CD4-positive, alpha-beta T cell treated with Interleukin-15 for 4 hours (primary cell): Measurements from ENCODE around the gene CDC42EP3.
A peak's percentile ranks its signal among the peaks of the same experiment; 100 is the strongest.

Experiments
- DNase-seq: peaks from one replicate; pipeline ENCODE4 v3.0.0-alpha.2; 2020; ENCODE audit warnings: low spot score

CDC42EP3 gene

DNA sequence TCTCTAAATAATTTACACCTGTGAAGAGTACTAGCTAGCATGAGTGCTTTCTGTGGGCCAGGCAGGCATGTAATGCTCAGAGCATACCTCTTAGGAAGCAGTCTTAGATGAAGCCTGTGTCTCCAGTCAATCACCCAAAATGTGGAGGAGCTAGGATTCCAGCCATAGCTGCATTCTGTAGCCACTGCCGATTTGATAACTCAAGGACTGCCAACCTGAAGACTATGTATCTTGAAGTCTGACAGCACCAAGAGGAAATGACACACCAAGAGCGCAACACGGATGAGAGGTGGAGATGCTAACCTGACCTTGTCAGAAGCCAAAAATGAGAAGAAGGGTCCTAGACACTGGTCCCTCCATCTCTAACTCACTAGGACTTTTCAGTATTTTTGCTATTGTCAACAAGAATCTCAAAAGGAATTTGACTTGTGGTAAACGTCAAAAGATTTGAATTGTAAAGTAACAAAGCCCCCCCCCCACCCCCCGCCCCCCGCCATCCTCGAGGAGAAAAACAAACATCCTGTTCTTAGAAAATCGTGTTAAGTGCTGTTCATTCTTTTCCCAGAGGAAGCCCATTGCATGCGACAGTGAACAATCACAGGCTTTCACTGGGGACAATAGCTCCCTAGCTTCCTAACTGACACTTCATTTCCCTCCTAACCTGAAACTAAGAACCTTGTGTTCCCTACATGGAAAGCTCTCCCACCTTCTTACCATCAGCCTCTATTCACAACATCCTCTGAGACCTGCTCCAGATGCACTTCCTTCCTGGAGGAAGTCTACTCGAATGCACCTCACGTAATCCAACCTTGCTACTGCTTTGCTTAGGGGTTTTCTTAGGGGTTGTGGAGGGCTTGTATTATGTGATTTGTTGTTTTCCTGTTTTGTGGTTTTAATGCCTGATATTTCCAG, 14.7 kb downstream of the CDC42EP3 start:
- DNase-seq = peak; percentile 39

DNA sequence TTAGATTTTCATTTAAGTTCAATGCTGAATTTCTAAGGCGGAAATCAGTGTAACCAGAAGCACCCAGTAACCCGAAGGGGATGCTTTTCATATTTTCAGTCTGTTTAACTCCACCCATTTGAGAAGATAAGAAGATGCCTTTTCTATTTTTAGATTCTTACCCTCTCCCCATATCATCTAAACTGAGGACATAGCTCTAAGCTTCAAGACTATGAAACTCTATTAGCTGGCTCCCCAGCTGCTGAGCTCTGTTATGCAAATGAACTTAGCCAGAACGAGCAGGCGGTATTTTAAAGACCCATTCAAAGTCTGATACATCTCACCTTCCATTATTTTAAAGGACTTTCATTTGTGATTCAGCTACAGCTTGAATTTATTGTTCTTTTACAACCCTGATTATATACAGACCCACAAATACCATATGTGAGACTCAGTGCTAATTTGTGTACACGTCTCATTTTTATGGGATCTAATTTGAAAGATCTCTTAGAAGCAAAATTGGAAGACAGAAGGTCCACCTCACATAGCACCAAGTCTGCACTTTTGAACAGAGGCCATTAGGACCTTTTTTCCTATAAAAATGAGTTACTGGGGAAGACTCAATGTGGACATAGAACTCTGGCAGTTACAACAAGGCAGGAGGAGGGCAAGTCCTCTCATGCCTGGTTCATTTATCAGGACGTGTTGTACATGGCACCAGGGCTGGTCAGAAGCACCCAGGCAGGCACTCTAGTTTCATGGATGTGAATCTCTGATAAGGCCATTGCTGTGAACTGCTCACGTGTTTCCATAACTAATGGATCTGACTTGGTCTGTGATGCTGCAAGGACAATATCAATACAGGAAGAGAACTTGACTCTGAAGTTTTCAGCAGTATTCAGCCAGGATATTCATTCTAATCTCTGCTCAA, 16.3 kb downstream of the CDC42EP3 start:
- DNase-seq = no peak

DNA sequence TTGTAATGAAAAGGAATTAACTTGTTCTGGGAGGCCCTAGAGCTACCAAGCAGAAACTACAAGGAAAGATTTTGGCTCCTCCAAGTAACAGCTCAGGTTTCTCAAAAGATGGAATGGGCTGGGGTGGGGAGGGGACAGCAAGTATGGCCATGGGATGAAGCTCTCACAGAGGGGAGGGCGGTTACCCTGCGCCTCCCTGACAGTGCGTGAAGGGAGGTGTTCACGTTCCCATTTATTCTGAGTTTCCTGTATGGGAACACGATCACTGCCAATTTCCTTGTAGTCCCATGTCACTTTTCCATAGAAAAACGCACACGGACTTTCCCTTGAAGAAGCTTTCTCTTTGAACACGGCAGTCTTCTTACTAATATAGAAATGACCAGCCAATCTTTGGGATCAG, 17.0 kb downstream of the CDC42EP3 start:
- DNase-seq = no peak

DNA sequence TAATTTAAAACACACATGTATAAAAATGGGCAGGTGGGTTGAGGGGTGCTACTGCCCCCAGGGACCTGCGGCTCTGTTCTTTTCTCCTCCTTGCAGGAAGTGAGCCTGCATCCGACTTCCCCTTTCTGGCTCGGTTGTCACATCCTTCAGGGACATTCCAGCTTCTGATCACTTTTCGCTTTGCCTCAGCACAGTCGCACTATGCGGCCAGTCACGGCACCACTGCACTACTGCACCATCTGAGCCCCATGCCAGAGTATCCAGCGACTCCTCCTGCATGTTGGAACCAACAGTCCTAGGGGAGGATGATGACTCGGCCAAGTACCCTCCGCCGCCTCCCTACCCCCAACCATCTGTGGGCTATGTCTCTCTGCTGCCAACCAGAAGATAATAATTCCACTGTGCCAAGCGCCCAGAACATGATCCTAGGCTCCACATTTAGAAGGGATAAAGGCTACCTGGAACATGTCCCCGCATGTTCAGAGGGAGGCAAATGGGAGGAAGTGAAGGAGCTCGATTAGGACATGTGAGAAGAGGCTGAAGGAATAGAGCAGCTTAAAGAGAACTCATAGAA, 17.6 kb downstream of the CDC42EP3 start:
- no peak for DNase-seq

DNA sequence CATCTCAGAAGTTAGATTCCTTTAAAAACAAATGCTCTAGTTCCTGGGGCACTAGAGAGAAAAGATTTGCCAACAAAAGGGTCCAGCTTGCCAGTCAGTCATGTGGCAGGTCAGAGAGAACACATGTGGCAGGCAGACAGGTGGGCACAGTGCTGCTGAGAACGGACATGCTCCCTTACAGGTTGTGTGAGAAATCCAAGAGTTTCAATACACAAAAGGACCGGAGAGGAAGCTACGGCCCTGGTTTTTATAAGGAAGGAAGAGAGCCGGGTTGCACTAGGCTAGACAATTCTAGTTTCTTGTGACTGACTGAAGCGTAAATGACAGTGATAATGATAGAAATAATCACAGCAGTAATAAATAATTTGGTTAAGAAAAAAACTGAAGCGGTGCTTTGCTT, 18.3 kb downstream of the CDC42EP3 start:
- no peak for DNase-seq

DNA sequence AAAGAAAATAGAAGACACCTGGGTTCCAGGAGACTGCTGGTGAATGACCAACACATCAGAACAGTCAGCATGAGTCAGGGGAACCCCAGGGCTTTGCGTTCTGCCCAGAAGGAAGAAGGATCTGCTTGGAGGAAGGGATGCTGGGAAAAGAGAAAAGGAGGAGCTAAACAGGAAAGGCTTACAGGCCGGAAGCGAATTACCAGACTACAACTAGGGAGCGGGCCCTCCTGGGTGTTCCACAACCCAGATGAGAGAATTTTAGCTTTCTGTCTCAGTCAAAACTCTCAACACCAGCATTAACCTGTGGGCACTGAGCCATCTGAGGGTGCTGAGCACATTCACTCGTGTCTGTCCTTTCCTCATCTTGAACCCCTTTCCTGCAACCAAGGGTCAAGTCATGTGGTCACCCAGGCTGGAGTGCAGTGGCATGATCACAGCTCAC, 19.2 kb downstream of the CDC42EP3 start:
- DNase-seq = no peak

DNA sequence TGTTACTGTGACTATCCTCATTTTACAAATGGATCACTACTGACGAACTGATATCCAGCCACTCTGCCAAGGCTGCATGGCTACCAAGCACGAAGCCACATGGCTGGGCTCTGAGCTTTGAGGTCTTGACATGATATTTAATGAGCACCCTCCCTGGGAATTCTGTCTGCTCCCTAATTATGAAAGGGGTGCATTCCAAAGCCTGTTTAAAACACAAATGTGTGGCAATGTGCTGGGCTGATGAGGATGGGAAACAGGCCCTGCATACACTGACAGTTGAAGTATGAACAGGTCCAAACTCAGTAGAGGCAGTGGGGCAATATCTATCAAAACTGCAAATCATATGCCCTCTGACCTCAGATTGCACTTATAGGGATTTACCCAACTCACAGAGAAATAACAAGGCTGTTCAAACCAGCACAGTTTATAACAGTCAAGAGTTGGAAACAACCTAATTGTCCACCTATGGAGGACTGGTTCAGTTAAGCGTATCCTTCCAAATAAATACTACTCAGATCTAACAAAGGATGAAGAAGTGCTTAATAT, 20.8 kb downstream of the CDC42EP3 start:
- no peak for DNase-seq

DNA sequence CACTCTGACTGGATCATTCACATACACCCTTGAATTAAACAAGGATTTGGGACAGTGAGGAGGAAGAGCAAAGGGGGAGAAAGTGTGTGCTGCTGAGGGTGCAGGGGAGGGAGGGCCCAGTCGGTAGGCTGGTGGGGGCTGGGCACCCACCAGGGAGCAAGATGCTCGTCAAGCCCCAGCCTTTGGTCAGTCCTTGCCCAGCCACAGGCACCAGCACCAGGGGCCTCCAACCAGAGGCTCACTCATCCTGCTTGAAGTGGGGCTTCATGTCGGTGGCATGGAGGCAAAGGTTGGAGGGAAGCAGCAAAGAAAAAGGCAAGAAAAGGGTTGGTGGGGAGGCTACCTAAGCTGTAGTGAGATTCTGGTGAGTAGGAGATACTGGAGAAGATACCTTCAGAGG, 21.9 kb downstream of the CDC42EP3 start:
- no peak for DNase-seq

DNA sequence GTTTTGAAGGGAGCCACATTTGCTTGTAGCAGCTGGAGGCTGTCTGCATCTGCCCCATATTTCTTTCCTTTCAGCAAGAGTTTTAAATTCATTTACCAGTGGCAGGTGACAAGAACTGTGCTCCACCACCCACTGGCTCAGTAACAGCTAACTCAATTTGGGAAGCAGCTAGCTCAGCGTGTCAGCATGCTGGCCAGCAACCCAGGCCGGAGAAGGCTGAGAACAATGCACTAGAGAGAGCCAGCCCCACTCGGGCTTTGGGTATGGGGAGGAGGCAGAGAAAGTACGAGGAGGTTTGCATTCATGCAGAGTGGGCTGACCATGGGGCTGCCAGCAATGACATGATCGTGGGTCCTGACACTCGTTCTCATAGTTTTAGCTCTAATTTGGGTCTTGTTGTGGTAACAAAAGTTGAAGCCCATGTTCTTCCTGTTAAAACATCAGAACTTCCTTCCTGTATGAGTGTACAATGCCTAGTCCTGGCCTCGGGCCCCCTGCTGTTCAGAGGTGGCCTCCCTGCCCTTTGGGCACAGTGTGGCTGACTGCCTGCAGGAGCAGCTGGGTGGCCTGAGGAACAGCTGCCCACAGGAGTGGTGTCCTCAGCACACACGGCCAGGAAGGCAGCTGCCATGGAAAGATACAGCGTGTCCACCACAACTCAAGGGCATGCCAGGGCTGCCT, 23.0 kb downstream of the CDC42EP3 start:
- peak; percentile 67 for DNase-seq

DNA sequence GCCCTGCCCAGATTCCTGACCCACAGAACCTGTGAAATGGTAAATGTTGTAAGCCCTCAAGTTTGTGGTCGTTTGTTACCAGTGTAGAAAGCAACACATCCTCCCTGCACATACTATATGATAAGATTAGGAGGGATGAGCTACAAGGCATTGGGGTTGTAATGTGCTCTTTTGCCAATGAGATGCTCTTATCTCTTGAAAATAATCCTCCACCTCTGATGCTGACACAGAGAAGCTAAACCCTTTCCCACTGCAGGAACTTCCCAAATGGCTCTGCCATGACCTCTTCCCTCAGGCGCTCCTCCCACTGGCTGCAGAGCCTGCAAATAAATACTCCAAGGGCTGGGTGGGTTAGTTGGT, 23.5 kb downstream of the CDC42EP3 start:
- DNase-seq = no peak

DNA sequence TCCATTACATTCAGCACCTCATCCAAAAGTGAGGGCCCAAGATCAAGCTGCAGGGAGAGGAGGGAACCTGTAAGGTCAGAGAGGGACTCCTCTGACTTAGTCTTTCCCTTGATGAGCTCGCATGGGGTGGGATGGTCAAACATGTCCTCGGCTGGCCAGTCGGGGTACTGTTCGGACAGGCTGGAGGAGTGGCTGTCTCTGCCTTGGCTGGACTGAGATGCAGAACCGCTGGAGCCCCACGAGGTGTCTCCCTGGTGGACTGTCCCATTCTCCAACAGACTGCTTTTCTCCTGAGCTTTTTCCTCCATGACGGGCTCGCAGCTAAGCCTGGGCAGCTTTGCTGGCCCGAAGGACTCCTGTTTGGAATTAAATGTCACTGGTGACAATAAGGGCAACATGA, 25.6 kb downstream of the CDC42EP3 start:
- DNase-seq = no peak

DNA sequence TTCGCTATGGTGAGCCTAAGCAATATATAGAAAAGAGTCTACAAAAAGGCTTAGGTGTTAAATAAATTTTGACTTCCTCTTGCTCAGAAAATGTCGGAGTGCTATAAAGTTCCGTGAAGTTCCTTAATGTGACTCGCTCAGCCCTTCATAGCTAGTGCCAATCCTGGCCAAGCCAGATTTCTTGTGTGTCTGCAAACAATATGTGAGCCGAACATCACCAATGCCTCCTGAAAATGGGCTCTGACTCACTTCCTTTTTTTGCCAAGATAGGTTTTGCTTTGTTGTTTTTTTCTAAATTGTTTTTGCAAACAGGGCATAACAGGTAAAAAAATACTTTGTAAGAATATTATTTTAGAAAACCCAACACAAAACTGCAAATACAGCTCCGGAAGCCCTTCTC, 26.1 kb downstream of the CDC42EP3 start:
- peak; percentile 63 for DNase-seq

DNA sequence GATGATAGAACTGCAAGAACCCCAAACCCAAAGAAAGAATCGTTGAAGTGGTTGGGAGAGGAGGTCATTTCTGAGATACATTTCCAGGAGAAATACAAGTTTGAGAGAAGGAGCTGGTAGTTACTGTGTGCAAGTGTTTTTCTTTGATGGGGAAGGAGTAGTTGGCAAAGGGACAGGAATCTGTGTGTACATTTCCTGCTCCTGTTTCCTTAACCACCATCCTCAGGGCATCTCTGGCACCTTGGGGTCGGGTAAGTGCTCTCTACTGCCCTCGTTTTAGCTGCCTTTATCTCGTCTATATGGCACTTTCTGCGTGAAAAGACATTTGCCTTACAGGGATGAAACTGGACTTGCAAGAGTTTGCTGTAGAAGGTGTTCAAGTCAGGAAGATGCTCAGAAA, 27.3 kb downstream of the CDC42EP3 start:
- no peak for DNase-seq

DNA sequence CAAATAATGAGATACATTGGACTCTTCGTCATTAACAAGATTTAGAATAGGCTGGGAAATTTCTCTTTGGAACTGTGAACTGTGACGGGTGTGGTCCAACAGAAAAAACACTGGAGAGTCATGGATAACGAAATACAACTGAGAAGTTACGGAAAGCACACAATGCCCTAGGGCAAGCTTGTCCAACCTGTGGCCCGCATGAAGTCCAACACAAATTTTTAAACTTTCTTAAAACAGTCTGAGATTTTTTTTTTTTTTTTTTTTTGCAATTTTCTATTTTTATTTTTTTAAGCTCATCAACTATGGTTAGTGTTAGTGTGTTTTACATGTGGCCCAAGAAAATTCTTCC, 27.7 kb downstream of the CDC42EP3 start:
- DNase-seq = no peak

DNA sequence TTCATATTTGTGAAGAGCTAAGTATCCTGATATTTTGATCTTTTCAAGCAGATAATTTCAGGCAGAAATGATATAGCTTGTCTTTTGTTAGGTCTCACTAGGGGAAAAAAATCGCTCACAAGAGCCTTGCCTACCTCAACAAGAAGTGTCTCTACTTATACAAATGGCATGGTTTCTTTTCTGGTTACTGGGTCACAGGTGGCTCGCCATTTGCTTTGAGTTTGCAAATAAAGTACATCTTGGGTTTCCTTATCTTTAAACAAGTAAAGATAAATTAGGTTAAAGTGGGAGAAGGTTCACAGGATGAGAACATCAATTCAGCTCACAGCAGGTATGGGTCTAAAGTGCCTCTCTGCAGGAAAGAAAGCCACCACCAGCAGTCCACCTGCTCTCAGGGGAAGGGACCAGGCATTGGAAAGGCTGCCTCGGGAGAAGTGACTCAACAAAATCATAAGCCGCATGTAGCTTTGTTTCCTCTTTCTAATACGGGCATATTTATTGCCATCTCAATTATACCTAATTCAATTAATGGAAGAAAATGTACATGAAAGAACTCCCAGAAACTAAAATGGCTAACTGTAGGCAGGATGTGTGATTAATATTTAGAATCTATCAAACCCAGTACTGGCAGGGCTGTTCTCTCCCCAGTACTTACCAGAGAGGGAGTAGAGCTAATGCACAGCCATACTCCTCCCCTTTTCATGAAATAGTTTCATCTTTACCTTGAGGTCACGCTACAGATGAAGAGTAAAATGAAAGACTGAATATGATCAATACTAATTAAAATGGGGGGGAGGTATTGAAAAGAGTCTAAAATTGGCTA, 28.3 kb downstream of the CDC42EP3 start:
- no peak for DNase-seq

DNA sequence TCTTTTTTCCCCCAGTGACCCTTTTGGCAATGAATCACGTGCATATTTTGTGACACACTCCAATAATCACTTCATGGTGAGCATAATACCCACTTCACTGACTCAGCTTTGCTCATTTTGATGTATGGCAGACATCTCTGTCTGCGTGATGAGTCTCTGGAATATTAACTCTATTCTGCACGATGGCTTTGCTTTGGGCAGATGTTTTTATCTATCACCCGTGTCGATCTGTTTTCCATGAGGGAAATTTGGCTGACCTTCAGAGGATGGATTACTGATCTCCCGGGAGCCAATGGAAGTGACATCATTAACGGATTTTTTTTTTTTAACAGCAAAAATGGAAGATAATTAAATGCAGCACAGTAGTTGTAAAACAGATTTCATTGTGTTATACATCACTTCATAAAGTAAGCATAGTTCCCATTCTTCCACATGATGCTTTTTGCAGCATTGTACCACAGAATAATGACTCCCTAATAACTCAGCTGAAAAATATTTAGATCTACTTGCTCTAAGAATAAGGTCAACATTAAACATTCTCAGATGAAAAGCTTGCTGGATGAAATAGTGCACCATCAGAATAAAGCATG, 29.8 kb downstream of the CDC42EP3 start:
- DNase-seq = no peak

DNA sequence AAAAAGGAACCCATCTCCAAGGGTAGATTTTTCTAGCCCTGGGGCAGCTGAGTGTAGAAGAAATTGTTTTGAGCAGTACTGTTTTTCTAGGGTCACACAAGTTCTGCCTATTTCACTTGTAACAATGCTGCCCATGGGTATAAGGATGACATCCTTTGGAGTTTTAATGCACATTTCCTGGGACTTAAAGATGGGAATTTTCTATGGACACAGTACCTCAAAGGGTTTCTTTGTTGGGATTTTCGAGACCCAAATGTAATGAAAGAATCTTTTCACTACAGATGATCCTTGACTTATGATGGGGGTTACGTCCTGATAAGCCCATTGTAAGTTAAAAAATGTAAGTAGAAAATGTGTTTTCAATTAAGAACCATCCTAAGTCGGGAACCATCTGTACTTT, 31.8 kb downstream of the CDC42EP3 start:
- no peak for DNase-seq

DNA sequence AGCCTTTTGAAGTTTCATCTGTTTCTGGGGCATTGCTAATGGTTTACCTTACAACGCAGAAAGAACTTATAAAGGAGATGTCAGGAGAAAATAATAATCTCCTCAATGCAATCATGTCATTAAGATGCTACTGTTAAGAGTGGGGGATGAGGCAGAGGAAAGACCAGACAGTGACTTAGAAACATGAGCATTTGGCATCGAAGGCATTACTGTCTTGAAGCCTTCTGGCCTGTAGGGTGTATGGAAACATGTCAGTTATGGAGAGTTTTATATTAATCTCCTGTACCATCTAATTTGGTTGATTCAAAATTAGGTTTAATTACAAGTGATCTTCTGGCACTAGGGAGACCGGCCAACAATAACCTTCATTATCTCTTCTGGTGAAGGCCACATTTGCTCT, 32.5 kb downstream of the CDC42EP3 start:
- DNase-seq = no peak

DNA sequence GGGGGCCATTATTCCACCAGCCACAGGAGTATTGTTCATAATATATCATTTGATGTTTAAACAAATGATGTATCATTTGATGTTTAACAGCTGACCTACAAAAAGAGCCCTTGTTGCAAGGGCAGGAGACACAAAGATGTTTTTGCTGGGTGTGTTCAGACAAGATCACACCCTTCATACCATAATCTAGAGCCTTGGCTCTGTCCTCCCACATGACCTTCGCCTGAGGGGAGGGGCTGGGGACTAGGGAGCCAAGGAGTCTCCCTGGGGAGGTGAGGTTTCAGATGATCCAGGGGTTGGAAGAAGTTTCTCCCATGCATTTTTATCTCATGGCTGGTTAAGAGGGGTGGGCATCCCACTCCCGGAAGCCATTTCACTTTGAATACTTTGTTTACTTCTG, 33.5 kb downstream of the CDC42EP3 start:
- no peak for DNase-seq

DNA sequence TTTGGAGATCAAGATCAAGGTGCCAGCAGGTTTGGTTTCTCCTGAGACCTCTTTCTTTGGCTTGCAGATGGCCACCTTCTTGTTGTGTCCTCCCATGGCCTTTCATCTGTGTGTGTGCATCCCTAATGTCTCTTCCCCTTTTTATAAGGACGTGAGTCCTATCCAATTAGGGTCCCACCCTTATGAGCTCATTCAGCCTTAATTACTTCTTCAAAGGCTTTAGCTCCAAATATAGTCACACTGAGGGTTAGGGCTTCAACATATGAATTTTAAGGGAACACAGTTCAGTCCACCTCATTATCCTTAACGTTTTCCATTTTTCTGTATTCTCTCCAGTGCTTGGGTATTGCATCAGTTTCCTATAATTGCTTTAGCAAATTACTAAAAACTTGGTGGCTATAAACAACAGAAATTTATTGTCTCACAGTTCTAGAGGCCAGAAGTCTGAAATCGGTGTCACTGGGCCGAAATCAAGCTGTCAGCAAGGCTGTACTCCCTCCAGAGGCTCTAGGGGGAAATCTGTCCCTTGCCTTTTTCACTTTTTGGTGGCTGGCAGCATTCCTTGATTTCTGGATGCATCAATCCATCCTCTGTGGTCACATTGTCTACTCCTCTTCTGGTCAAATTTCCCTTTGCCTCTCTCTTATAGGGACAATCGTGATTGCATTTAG, 34.1 kb downstream of the CDC42EP3 start:
- DNase-seq = no peak
